Upper lobe of left lung (tissue), 4 donors: ENCODE measurements around the gene PTPRD.

Experiments used
- CTCF ChIP-seq, 6 experiments: fragments of 450-650 bp in 4 of 6; fragments of 200-600 bp in 2 of 6; sonication (generic) in 2 of 6; IDR thresholded peaks; one replicate each; pipeline ENCODE4 v1.5.1; 2016 to 2019; ENCODE audit warnings: antibody characterized with exemption in 6 of 6
- EP300 ChIP-seq, 4 donors: sonication (generic); formaldehyde crosslinking; IDR thresholded peaks; one replicate each; pipeline ENCODE4 v1.5.1; 2017; ENCODE audit warnings: antibody characterized with exemption in 4 of 4, control low read depth in 2 of 4
- POLR2A ChIP-seq, 4 donors: fragments of 450-650 bp; IDR thresholded peaks; one replicate each; pipeline ENCODE4 v1.5.1; 2016 to 2017; ENCODE audit warnings: antibody characterized with exemption in 4 of 4, mild to moderate bottlenecking in 2 of 4
- POLR2AphosphoS5 ChIP-seq, 2 donors: sonication (generic); formaldehyde crosslinking; IDR thresholded peaks; one replicate each; pipeline ENCODE4 v1.5.1; 2017; ENCODE audit warnings: antibody characterized with exemption in 2 of 2

GRCh38 chr9:8348756-8349155 lies 2264.0 kb downstream of the PTPRD start:
- TF ChIP-seq CTCF (IDR thresholded peaks at IDR 0.05) (no peak), POLR2A (IDR thresholded peaks at IDR 0.05) (no peak), POLR2AphosphoS5 (IDR thresholded peaks at IDR 0.05) (no peak), EP300 (IDR thresholded peaks at IDR 0.05) (no peak)
